Kidney epithelial cell (primary cell): Measurements from ENCODE around the gene PAFAH1B2. TPM values are rescaled to one million over a fixed set of nuclear protein-coding genes. Genes with fewer than 3 reads are reported as not detected.
"Not testable (repeated sequence)": the region's sequence is repeated elsewhere in the genome, so short reads cannot be mapped to it uniquely, and the experiment has no call there.

Experiments
- DNase-seq: peaks from one replicate; pipeline ENCODE4 v3.0.0-alpha.2; 2010; ENCODE audit warnings: low read depth
- H3K27me3 ChIP-seq: 2 replicates; pipeline ENCODE4 v1.6.0; 2011; ENCODE audit warnings: low read length; ENCODE audit not compliant: control insufficient read depth, insufficient read depth
- H3K36me3 ChIP-seq: 2 replicates; pipeline ENCODE4 v1.5.1; 2011; ENCODE audit warnings: low read length; ENCODE audit not compliant: control insufficient read depth, insufficient read depth
- H3K4me3 ChIP-seq: 2 replicates; pipeline ENCODE4 v1.5.1; 2011; ENCODE audit warnings: low read depth, mild to moderate bottlenecking, control low read depth, low read length
- total RNA-seq: library from RNA; depleted of rRNA; stranded (reverse); fragments of >200 nt; gene quantifications from 2 replicates; pipeline ENCODE4 v1.2.3, GENCODE V29; 2015
- TF ChIP-seq, protein P1 (sequence below): IDR thresholded peaks from 2 replicates; pipeline ENCODE4 v1.5.1; 2011; ENCODE audit warnings: mild to moderate bottlenecking, moderate library complexity, low read length, control low read depth, inconsistent platforms; ENCODE audit not compliant: insufficient read depth, poor library complexity, severe bottlenecking

PAFAH1B2 gene
- total RNA-seq, 1 donor from 2014 or later, result 116 TPM

DNA sequence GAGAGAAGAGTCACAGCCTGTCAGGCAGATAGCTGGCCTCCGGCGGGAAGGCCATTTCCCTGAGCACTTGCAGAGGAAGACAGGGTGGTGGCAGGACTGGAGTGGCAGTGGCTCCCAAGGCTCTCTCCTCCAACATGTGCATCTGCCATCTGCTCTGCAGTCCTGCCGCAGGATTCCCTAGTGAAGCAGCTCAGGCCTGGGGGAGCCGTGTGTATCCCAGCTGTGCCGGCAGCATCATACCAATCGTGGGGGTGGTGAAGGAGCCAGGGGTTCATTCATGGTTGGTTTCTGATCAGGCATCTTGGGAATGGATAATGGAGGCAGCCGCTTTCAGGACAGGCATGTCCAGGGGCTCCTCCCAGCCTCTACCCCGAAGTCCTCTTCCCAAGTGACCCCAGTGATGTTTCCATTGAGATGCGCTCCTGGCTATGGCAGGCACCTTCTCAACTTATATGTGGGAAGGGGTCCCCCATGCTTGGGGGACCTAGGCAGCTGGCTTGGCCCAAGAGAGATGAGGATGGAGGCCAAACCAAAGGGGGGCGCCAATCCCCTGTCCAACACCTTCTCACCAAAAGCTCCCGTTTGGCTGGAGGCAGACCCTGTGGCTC is 61.2 kb downstream of the PAFAH1B2 start:
- Histone ChIP-seq H3K4me3 (no peak overlapping the region), H3K27me3 (no peaks in the 10 kb centered on the region), H3K36me3 (peaks cover 1% of the 10 kb centered on the region)
- TF ChIP-seq, protein P1, sequence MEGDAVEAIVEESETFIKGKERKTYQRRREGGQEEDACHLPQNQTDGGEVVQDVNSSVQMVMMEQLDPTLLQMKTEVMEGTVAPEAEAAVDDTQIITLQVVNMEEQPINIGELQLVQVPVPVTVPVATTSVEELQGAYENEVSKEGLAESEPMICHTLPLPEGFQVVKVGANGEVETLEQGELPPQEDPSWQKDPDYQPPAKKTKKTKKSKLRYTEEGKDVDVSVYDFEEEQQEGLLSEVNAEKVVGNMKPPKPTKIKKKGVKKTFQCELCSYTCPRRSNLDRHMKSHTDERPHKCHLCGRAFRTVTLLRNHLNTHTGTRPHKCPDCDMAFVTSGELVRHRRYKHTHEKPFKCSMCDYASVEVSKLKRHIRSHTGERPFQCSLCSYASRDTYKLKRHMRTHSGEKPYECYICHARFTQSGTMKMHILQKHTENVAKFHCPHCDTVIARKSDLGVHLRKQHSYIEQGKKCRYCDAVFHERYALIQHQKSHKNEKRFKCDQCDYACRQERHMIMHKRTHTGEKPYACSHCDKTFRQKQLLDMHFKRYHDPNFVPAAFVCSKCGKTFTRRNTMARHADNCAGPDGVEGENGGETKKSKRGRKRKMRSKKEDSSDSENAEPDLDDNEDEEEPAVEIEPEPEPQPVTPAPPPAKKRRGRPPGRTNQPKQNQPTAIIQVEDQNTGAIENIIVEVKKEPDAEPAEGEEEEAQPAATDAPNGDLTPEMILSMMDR, result no peak
- no peak for DNase-seq

DNA sequence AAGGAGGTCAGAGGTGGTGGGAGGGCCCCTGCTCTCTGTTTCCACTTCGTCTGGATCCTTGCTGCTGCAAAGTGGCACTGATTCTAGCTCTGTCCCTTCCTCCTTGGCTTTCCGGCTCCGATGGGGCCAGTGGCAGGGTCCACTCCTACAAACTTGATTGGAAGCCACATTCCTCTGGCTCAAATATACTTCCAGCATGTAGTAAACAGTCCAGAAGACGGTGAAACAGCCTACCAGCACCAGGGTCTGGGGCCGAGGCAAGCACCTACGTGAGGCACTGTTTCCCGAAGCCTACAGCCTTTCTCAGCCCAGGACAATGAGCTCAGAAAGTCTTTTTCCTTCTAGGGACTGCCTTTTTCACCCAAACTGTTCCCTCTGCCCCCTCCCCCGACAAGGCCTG is 62.0 kb downstream of the PAFAH1B2 start:
- H3K4me3 ChIP-seq, H3K36me3 ChIP-seq: not testable (repeated sequence)

DNA sequence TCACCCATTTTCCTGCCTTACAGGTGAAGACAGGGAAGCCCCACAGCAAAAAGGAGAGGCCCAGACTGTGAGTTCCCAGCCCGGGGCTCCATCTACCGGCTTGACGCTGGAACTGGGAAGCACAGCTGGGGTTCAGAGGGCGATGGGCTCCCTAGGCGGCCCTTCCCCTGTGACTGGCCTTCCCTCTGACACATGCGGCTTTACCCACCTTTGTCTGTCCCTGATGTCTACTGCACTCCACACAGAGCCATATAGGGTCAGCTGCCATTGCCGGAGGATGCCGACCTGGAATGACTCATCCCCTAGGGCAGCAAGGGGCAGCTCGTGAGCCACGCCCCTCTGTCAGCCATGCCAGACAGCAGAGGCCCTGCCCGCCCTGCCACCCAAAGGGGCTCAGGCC is 62.8 kb downstream of the PAFAH1B2 start:
- not testable (repeated sequence) for H3K4me3 ChIP-seq, H3K36me3 ChIP-seq, DNase-seq, H3K27me3 ChIP-seq

More for the DNA sequence above, 62.0 kb downstream of the PAFAH1B2 start:
- not testable (repeated sequence) for DNase-seq, H3K27me3 ChIP-seq

DNA sequence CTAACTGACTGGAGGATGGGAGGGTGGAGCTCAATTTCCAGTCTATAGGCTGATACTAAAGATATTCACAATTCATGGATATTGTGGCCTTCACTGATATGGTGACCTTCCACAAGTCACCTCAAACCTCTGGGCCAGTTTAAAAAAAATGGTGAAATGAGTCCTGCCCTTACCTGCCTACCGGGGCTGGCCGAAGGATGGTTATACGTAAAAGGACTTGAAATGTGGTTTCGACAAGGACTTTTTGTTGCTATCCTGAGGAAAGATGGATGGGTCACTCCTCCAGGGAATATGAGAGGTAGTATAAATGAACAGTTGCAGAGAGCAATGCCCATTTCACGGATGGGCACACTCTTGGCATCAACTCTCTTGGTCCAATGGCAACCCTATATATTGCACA is 63.4 kb downstream of the PAFAH1B2 start:
- not testable (repeated sequence) for H3K27me3 ChIP-seq, H3K36me3 ChIP-seq, H3K4me3 ChIP-seq, DNase-seq

DNA sequence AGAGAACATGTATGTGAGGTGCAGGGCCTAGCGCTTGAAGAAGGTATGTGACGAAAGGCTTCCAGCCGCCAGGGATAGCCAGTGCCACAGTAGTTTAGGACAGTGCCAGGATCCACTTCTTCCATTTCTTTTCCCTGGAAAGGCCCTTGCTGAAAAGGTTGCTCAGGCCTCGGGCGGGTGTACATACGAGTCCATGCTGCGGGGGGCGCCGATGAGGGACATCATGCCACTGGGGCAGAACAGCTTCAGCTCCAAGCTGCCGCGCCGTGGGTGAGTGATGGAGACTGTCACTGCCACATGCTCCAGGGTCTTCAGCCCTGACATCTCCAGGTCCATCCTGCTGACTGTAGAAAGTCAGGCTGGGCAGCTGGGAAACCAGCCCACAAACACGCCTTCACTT is 64.6 kb downstream of the PAFAH1B2 start:
- H3K36me3 ChIP-seq, H3K27me3 ChIP-seq, H3K4me3 ChIP-seq, DNase-seq: not testable (repeated sequence)

DNA sequence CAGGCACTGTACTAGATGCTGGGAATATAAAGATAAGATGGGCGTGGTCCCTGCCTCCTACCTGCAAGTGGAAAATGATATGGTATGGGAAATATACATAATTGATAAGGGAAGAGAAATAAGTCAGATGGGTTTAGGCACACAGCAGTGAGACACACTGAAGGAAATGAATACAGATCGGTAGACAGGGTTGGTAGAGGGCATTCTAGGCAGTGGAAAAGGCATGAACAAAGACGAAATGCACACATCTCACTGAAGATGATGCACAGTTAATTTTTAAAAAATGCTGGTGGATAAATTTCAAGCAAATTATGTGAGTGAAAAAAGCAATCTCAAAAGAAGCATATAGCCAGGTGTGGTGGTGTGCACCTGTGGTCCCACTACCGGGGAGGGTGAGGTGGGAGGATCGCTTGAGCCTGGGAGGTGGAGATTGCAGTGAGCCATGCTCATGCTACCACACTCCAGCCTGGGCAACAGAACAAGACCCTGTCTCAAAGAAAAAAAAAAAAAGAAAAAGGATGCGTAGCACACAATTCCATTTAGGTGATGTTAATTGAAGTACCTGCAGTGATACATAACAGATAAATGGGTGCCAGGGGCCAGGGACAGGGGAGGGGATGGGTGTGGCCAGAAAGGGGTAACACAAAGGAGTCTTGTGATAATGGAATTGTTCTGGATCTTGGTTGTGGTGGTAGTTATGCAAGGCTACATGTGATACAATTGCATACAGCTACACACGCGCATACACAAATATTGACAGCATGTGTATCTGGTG is 65.5 kb downstream of the PAFAH1B2 start:
- not testable (repeated sequence) for H3K27me3 ChIP-seq

DNA sequence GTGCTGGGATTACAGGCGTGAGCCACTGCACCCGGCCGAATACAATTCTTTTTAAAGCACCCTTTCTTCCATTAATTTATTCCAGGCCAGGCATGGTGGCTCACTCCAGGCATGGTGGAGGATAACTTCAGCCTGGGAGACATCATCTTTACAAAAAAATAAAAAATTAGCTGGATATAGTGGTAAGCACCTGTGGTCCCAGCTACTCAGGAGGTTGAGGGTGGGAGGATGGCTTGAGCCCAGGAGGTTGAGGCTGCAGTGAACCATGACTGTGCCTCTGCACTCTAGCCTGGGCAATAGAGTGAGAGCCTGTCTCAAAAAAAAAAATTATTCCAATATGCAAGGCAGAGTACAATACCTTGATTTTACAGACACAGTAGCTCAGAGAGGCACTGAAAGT is 66.5 kb downstream of the PAFAH1B2 start:
- no peak overlapping the region for H3K4me3 ChIP-seq
- DNase-seq, result no peak
- TF ChIP-seq, protein P1, result no peak
- no peaks in the 10 kb centered on the region for H3K36me3 ChIP-seq
- no peaks in the 10 kb centered on the region for H3K27me3 ChIP-seq

More for the DNA sequence above, 65.5 kb downstream of the PAFAH1B2 start:
- H3K4me3 ChIP-seq, DNase-seq, H3K36me3 ChIP-seq: not testable (repeated sequence)

DNA sequence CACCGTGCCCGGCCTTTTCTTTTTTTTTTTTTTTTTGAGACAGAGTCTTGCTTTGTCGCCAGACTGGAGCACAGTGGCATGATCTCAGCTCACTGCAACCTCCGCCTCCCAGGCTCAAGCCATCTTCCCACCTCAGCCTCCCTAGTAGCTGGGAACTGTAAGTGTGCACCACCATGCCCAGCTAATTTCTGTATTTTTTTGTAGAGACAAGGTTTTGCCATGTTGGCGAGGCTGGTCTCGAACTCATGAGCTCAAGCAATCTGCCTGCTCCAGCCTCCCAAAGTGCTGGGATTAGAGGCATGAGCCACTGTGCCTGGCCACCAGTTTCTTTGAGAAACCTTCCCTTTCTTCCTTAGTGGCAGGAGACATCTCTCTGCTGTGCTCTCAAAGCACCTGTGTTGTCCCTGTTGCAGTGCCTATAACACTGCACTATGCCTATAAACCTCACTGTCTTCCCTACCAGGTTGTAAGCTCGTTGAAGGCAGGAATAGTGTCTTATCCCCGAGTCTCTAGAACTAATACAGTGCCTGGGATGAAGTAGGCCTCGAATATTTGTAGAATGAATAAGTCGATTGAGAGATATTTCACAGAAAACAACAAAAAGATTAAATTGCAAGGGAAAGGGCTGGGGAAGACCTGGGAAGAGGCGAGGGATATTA is 68.7 kb downstream of the PAFAH1B2 start:
- TF ChIP-seq, protein P1, result no peak
- H3K27me3 ChIP-seq, result no peaks in the 10 kb centered on the region
- H3K36me3 ChIP-seq, result no peaks in the 10 kb centered on the region
- H3K4me3 ChIP-seq, result no peak overlapping the region
- no peak for DNase-seq
